Hematopoietic multipotent progenitor cell (in vitro differentiated cells): ENCODE results near the gene TBL1XR1. TPM values are rescaled to one million over a fixed set of nuclear protein-coding genes. Genes with fewer than 3 reads are reported as not detected.

Source experiments
- DNase-seq, 3 donors: peaks; one replicate each; pipeline ENCODE4 v3.0.0-alpha.2; 2011 to 2015; ENCODE audit warnings: low read depth in 2 of 3, low spot score in 2 of 3
- small RNA-seq: library from RNA; depleted of rRNA; stranded (forward); fragments of <200 nt; gene quantifications from one replicate; pipeline ENCODE3, GENCODE V24; 2012
- total RNA-seq: library from RNA; depleted of rRNA; stranded (reverse); fragments of >200 nt; gene quantifications from one replicate; pipeline ENCODE4 v1.2.3, GENCODE V29; 2012

The TBL1XR1 gene
- total RNA-seq, 1 donor: 81.6 TPM

GRCh38 chr3:176977331-176977730, 220.0 kb downstream of the TBL1XR1 start:
- DNase-seq: no peak

GRCh38 chr3:176976586-176976985, 220.7 kb downstream of the TBL1XR1 start:
- no peak for DNase-seq

- no peak for DNase-seq
Measured at GRCh38 chr3:176974279-176974678, 223.0 kb downstream of the TBL1XR1 start.

GRCh38 chr3:176971613-176972174, 225.6 kb downstream of the TBL1XR1 start:
- no peak for DNase-seq

GRCh38 chr3:176970770-176971169, 226.5 kb downstream of the TBL1XR1 start:
- no peak for DNase-seq

GRCh38 chr3:176969506-176969905, 227.8 kb downstream of the TBL1XR1 start:
- DNase-seq: peak in 1 of 3 donors; percentile 2

Small RNAs within 50 kb of the gene (small RNA-seq; reads per million reads assigned to genes)
- gene RF00019: not detected
- gene RNU6-681P: not detected
